GM13976 (cell line): ENCODE data around the gene TBC1D22A.

ENCODE experiments used
- DNase-seq: peaks from one replicate; pipeline ENCODE4 v3.0.0; 2012; ENCODE audit warnings: low spot score
- in situ Hi-C: fragments of 300-500 bp; cut with MboI; formaldehyde crosslinking; loops from one replicate; pipeline ENCODE4 v1.12.0; 2022; ENCODE audit warnings: low sequenced_read_pairs, mixed read lengths, inconsistent platforms; ENCODE audit not compliant: unreplicated experiment
- TF ChIP-seq, protein P1 (sequence below): IDR thresholded peaks from 2 replicates; pipeline ENCODE4 v1.5.1; 2012; ENCODE audit warnings: borderline replicate concordance, mild to moderate bottlenecking; ENCODE audit not compliant: insufficient read depth; ENCODE audit errors: extremely low read depth, missing control alignments, control extremely low read depth

Gene TBC1D22A

DNA sequence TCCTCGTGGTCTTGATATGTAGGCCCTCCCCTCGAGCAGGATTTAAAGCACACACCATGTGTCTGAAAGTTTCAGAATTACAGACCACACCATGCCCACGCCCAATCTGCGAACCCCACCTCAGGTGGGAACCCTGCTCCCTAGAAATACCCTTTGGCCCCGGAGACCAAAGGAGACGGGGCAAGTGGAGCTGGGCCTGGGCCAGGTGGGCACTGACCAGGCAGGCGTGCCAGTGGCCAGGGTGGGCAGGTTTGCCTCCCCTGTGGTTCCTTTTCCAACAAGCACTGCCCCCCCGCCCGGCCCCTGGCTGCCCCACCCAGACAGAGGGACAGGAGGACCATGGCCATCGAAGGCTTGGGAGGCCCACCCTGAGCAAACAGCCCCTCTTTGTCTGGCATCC, 400.4 kb downstream of the TBC1D22A start:
- in situ Hi-C loops = no loop called here
- TF ChIP-seq, protein P1, sequence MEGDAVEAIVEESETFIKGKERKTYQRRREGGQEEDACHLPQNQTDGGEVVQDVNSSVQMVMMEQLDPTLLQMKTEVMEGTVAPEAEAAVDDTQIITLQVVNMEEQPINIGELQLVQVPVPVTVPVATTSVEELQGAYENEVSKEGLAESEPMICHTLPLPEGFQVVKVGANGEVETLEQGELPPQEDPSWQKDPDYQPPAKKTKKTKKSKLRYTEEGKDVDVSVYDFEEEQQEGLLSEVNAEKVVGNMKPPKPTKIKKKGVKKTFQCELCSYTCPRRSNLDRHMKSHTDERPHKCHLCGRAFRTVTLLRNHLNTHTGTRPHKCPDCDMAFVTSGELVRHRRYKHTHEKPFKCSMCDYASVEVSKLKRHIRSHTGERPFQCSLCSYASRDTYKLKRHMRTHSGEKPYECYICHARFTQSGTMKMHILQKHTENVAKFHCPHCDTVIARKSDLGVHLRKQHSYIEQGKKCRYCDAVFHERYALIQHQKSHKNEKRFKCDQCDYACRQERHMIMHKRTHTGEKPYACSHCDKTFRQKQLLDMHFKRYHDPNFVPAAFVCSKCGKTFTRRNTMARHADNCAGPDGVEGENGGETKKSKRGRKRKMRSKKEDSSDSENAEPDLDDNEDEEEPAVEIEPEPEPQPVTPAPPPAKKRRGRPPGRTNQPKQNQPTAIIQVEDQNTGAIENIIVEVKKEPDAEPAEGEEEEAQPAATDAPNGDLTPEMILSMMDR = no peak
- no peak for DNase-seq

DNA sequence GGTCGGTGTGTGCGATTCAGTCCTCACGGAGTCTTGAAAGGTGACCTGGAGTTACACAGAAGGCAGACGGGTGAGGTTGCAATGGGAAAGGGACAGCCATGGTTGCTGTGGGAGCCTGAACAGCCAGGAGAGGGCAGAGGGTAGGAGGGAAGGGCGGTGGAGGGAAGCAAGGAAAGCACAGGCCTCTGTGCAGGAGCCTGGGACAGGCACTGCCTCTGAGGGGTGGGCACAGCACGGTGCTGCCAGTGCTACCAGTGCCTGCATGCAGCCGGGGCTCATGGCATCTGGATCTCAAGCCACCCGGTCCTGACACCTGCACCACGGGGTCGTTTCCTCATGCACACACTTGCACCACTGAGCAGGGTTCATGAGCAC, 401.0 kb downstream of the TBC1D22A start:
- TF ChIP-seq, protein P1 = no peak
- in situ Hi-C loops = no loop called here
- no peak for DNase-seq

DNA sequence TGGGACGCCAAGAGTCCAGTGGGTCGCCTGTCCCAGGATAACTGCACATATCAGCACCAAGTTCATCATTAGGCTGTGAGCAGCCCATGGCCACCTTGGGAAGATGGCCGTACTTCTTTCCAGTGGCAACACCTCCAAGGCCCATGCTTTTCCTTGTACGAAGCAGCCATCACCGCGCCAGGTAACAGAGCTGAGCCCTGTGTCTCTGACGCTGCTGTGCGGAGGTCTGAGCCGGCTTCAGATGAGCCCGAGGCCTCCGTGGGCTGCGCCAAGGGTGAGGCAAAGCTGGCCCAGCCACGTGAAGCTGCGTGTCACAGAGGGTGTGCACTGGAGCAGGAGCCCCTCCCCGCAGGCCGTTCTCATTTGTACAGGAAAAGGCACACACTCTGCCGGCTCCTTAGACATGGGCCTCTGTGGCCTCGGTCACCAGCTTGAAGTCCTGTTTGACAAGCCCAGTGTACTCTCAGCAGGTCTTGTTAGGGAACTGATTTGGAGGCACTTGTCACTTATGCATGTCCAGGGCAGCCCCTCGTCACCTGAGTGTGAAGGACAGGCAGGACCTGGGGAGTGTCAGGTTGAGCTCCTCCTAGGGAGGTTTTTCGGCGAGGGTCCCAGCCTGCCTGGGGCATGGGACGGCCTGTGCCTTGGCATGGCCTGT, 401.5 kb downstream of the TBC1D22A start:
- TF ChIP-seq, protein P1 = no peak
- in situ Hi-C loops = no loop called here
- no peak for DNase-seq

DNA sequence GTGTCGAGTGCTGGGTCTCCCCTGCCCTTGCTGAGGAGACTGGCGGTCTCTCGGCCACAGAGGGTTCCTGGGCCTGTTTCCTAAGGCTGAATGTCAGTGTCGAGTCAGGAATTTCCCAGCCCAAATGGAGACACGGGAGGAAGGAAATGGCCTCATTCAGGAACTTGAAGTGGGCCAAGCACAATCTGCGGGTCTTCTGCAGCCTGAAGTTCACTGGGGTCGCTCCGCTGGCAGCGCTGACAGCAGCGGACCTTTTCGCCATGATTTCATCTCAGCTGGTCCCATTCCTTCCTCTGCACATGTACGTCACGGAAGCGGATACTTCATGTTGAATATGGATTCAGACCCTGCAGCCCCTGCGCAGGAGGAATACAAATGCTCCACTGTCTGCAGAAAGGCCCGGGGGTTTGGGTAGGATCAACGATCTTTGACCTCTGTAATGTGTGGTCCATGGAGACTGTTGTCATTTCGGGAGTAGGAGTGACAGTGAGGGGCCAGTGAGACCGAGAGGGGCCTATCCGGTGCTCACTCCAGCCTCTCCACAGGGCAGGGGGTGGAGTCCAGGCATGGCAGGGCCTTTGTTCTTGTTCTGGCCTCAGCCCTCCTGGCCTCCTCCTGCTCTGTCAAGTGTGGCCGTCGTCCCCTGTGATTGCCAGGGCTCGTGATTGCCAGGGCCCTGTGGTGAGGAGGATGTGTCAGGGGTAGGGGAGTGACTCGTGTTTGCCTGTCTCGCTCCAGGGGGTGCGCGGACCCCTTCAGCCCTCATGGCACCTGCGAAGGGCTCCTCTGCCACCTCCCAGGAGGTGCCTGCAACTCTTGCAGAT, 402.3 kb downstream of the TBC1D22A start:
- in situ Hi-C loops = no loop called here
- no peak for DNase-seq
- TF ChIP-seq, protein P1 = no peak

DNA sequence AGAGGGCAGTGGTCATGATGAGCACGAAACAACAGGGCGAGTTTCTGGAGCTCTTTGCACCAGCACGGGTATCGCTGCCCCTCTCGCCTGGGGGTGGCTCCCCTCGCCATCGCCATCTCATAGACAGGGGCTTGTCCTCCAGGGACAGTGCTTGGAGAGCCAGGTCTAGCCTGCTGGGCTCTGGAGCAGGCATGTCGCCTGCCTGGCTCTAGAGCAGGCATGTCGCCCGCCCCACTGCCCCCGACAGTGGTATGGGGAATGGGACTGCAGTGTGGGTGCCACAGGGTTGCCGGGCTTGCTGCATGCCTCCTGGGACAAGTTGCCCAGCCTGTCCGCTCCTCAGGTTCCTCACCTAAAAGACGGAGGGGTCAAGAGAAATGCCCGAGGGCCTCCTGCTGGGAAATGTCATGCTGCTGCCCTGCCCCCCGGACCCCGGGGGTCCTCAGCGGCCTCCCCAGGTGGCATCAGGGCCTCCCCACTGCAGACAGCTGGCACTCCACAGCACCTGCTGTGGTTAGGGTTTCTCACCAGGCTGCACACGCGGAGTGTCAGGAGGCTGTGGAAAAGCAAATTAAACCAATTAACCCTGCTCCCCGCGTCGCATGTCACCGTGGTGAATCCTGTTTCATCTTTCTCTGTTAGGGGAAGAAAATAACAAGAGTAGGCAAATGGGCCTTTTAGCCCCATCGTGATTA, 403.0 kb downstream of the TBC1D22A start:
- no peak for DNase-seq
- in situ Hi-C loops = no loop called here
- TF ChIP-seq, protein P1 = no peak

DNA sequence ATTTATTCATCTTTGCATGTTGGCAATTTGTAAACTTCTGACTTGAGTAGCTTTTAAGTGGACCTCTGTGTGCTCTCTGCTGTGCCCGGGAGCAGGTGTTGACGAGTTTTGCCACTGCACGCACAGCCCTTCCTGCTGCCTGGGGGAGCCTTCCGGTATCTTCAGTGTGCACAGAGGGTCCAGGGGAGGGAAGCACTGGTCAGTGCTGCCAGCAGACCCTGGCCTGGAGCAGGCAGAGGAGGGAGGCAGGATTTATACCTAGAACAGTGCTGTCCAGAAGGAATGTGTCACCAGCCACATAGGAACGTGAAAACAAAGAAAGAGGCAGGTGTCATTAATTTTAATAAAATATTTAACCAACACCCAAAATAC, 403.6 kb downstream of the TBC1D22A start:
- no peak for DNase-seq
- TF ChIP-seq, protein P1 = no peak
- in situ Hi-C loops = no loop called here
